Large intestine (tissue), 3 donors: ENCODE results near the gene ZNF407. TPM values are rescaled to one million over a fixed set of nuclear protein-coding genes. Genes with fewer than 3 reads are reported as not detected.
A peak's percentile ranks its signal among the peaks of the same experiment; 100 is the strongest.

Source experiments
- DNase-seq, 2 donors: peaks; one replicate each; pipeline versions ENCODE4 v3.0.0 to v3.0.0-alpha.2; 2013
- H3K27ac ChIP-seq: one replicate; pipeline ENCODE4 v1.5.1; 2013; ENCODE audit warnings: low read length
- H3K27me3 ChIP-seq: 2 replicates; pipeline ENCODE4 v1.6.1; 2013; ENCODE audit warnings: low read length; ENCODE audit not compliant: control insufficient read depth, insufficient read depth
- H3K36me3 ChIP-seq: 2 replicates; pipeline ENCODE4 v1.6.1; 2013; ENCODE audit warnings: low read length; ENCODE audit not compliant: control insufficient read depth, insufficient read depth
- H3K4me1 ChIP-seq: one replicate; pipeline ENCODE4 v1.6.1; 2013; ENCODE audit warnings: low read length; ENCODE audit not compliant: control insufficient read depth, insufficient read depth
- H3K4me3 ChIP-seq: one replicate; pipeline ENCODE4 v1.5.1; 2013; ENCODE audit warnings: low read length
- H3K9me3 ChIP-seq: one replicate; pipeline ENCODE4 v1.6.1; 2013; ENCODE audit warnings: mild to moderate bottlenecking, low read depth, low read length, moderate library complexity; ENCODE audit not compliant: control insufficient read depth
- WGBS: methylation state at CpG from one replicate; pipeline ENCODE4 v1.1.5; 2013; ENCODE audit warnings: low lambda C conversion rate; ENCODE audit not compliant: insufficient coverage; 5-methylcytosine and 5-hydroxymethylcytosine counted together
- polyA plus RNA-seq: library from polyadenylated mRNA; unstranded; fragments of 120-200 nt; gene quantifications from one replicate; pipeline ENCODE4 v1.2.1, GENCODE V29; 2013

The ZNF407 gene
- polyA plus RNA-seq, 1 donor, result 6.6 TPM

- peak; percentile 10 to 39 for DNase-seq
- no peak overlapping the region for H3K27ac ChIP-seq
Observed at GRCh38 chr18:74836296-74837139, 238.8 kb downstream of the ZNF407 start.

GRCh38 chr18:74840492-74841167, 243.0 kb downstream of the ZNF407 start:
- Histone ChIP-seq H3K4me1 (no peaks in the 10 kb centered on the region), H3K27me3 (no peaks in the 10 kb centered on the region), H3K9me3 (no peaks in the 10 kb centered on the region), H3K4me3 (no peak overlapping the region), H3K27ac (no peak overlapping the region), H3K36me3 (no peaks in the 10 kb centered on the region)
- WGBS, result 100% methylated on average over 1 of the region's 7 CpGs
- no peak for DNase-seq

More at GRCh38 chr18:74836296-74837139, 238.8 kb downstream of the ZNF407 start:
- Histone ChIP-seq H3K4me3 (no peak overlapping the region), H3K36me3 (no peaks in the 10 kb centered on the region), H3K27me3 (no peaks in the 10 kb centered on the region), H3K4me1 (no peaks in the 10 kb centered on the region), H3K9me3 (no peaks in the 10 kb centered on the region)
- 60% methylated on average over 1 of the region's 8 CpGs for WGBS

GRCh38 chr18:74841248-74841647, 243.6 kb downstream of the ZNF407 start:
- Histone ChIP-seq H3K4me3 (no peak overlapping the region), H3K4me1 (no peaks in the 10 kb centered on the region), H3K9me3 (no peaks in the 10 kb centered on the region), H3K27ac (no peak overlapping the region), H3K36me3 (no peaks in the 10 kb centered on the region), H3K27me3 (no peaks in the 10 kb centered on the region)
- WGBS, result 92% methylated on average over 2 of the region's 6 CpGs
- no peak for DNase-seq

- Histone ChIP-seq H3K4me3 (no peak overlapping the region), H3K9me3 (no peaks in the 10 kb centered on the region), H3K36me3 (no peaks in the 10 kb centered on the region), H3K27ac (no peak overlapping the region), H3K27me3 (no peaks in the 10 kb centered on the region), H3K4me1 (no peaks in the 10 kb centered on the region)
- no peak for DNase-seq
- WGBS, result 93% methylated on average over 4 of the region's 11 CpGs
Observed at GRCh38 chr18:74849301-74849700, 251.6 kb downstream of the ZNF407 start.

- Histone ChIP-seq H3K4me3 (no peak overlapping the region), H3K36me3 (no peaks in the 10 kb centered on the region), H3K27ac (no peak overlapping the region), H3K4me1 (no peaks in the 10 kb centered on the region), H3K9me3 (no peaks in the 10 kb centered on the region), H3K27me3 (no peaks in the 10 kb centered on the region)
- no peak for DNase-seq
Observed at GRCh38 chr18:74856434-74856833, 258.8 kb downstream of the ZNF407 start.

- Histone ChIP-seq H3K9me3 (no peaks in the 10 kb centered on the region), H3K27ac (no peak overlapping the region), H3K36me3 (no peaks in the 10 kb centered on the region), H3K27me3 (no peaks in the 10 kb centered on the region), H3K4me1 (no peaks in the 10 kb centered on the region), H3K4me3 (no peak overlapping the region)
- no peak for DNase-seq
- WGBS, result no CpG with 5 or more reads among the region's 8 CpGs
Observed at GRCh38 chr18:74856928-74857327, 259.3 kb downstream of the ZNF407 start.

GRCh38 chr18:74857901-74858300, 260.2 kb downstream of the ZNF407 start:
- no peak overlapping the region for H3K4me3 ChIP-seq
- no peaks in the 10 kb centered on the region for H3K27me3 ChIP-seq
- no peaks in the 10 kb centered on the region for H3K36me3 ChIP-seq
- DNase-seq, result no peak
- H3K27ac ChIP-seq, result no peak overlapping the region
- H3K9me3 ChIP-seq, result no peaks in the 10 kb centered on the region
- H3K4me1 ChIP-seq, result no peaks in the 10 kb centered on the region
- 100% methylated on average over 1 of the region's 1 CpG for WGBS

- no CpG with 5 or more reads among the region's 4 CpGs for WGBS
- H3K36me3 ChIP-seq, result no peaks in the 10 kb centered on the region
- no peak for DNase-seq
- H3K4me3 ChIP-seq, result no peak overlapping the region
- no peaks in the 10 kb centered on the region for H3K27me3 ChIP-seq
- no peaks in the 10 kb centered on the region for H3K9me3 ChIP-seq
- H3K27ac ChIP-seq, result no peak overlapping the region
- H3K4me1 ChIP-seq, result no peaks in the 10 kb centered on the region
Observed at GRCh38 chr18:74861154-74861553, 263.5 kb downstream of the ZNF407 start.

GRCh38 chr18:74862094-74862493, 264.4 kb downstream of the ZNF407 start:
- Histone ChIP-seq H3K36me3 (no peaks in the 10 kb centered on the region), H3K27ac (no peak overlapping the region), H3K9me3 (no peaks in the 10 kb centered on the region), H3K27me3 (no peaks in the 10 kb centered on the region), H3K4me1 (no peaks in the 10 kb centered on the region), H3K4me3 (no peak overlapping the region)
- WGBS, result no CpG with 5 or more reads among the region's 4 CpGs
- DNase-seq, result no peak

GRCh38 chr18:74866577-74866976, 268.9 kb downstream of the ZNF407 start:
- no peaks in the 10 kb centered on the region for H3K36me3 ChIP-seq
- no peak overlapping the region for H3K27ac ChIP-seq
- DNase-seq, result no peak
- WGBS, result 100% methylated on average over 3 of the region's 3 CpGs
- H3K27me3 ChIP-seq, result no peaks in the 10 kb centered on the region
- H3K9me3 ChIP-seq, result no peaks in the 10 kb centered on the region
- no peak overlapping the region for H3K4me3 ChIP-seq
- no peaks in the 10 kb centered on the region for H3K4me1 ChIP-seq
